K562 (cell line): ENCODE measurements around the gene SEC24A. TPM values are rescaled to one million over a fixed set of nuclear protein-coding genes. Genes with fewer than 3 reads are reported as not detected.

Experiments
- BRF1 ChIP-seq: IDR thresholded peaks from 3 replicates; pipeline ENCODE4 v1.6.1; 2011; ENCODE audit warnings: borderline replicate concordance, mild to moderate bottlenecking; ENCODE audit not compliant: insufficient read length; ENCODE audit errors: extremely low read depth
- CAMTA2 ChIP-seq: fragments of 250-450 bp; sonication (Bioruptor Pico); conservative IDR thresholded peaks from 2 replicates; pipeline ENCODE4 v1.5.1; 2022
- CCNT2 ChIP-seq: IDR thresholded peaks from 2 replicates; pipeline ENCODE4 v1.6.1; 2011; ENCODE audit warnings: borderline replicate concordance, low read depth, mild to moderate bottlenecking, moderate library complexity, mixed read lengths, low read length; ENCODE audit not compliant: insufficient read length; ENCODE audit errors: extremely low read depth
- CEBPG ChIP-seq, 3 experiments: fragments of 200-800 bp in 1 of 3; sonication (Bioruptor generic) in 1 of 3; sonication (generic) in 1 of 3; formaldehyde crosslinking in 1 of 3; IDR thresholded peaks in 2 of 3; conservative IDR thresholded peaks in 1 of 3; 2 replicates each; pipeline versions ENCODE4 v1.6.1 to v1.8.0; 2016 to 2022; ENCODE audit warnings: missing compliant biosample characterization in 2 of 3, missing genetic modification characterization in 2 of 3, mild to moderate bottlenecking in 1 of 3, missing genetic modification reagents in 1 of 3
- DACH1 ChIP-seq: fragments of 450-650 bp; IDR thresholded peaks from 2 replicates; pipeline ENCODE4 v1.6.1; 2018; ENCODE audit not compliant: partially characterized antibody
- DNMT1 ChIP-seq: fragments of 450-650 bp; IDR thresholded peaks from 2 replicates; pipeline ENCODE4 v1.6.1; 2016; ENCODE audit warnings: antibody characterized with exemption, mild to moderate bottlenecking
- GABPB1 ChIP-seq: sonication (generic); formaldehyde crosslinking; IDR thresholded peaks from 2 replicates; pipeline ENCODE4 v1.8.0; 2022; ENCODE audit warnings: mild to moderate bottlenecking, missing genetic modification reagents
- KAT2B ChIP-seq: IDR thresholded peaks from one replicate; pipeline ENCODE4 v1.6.1; 2012; ENCODE audit warnings: low read depth, mild to moderate bottlenecking, control low read depth, inconsistent platforms, low read length, moderate library complexity
- KAT8 ChIP-seq: fragments of 450-650 bp; IDR thresholded peaks from 2 replicates; pipeline ENCODE4 v1.6.1; 2016; ENCODE audit warnings: low read depth, mild to moderate bottlenecking
- KLF10 ChIP-seq: fragments of 250-450 bp; sonication (Bioruptor Pico); IDR thresholded peaks from 2 replicates; pipeline ENCODE4 v1.6.1; 2021; ENCODE audit warnings: matching md5 sums
- MTA3 ChIP-seq: fragments of 450-650 bp; formaldehyde crosslinking; IDR thresholded peaks from 2 replicates; pipeline ENCODE4 v1.6.1; 2017; ENCODE audit warnings: mild to moderate bottlenecking, borderline replicate concordance
- RBM15 ChIP-seq: fragments of 200-400 bp; formaldehyde crosslinking; IDR thresholded peaks from 2 replicates; pipeline ENCODE4 v1.6.1; 2018; ENCODE audit warnings: mild to moderate bottlenecking, low read length, moderate library complexity; ENCODE audit not compliant: insufficient read depth
- SIRT6 ChIP-seq: IDR thresholded peaks from one replicate; pipeline ENCODE4 v1.6.1; 2012; ENCODE audit warnings: low read depth, mild to moderate bottlenecking, control low read depth, inconsistent platforms, low read length, moderate library complexity
- SLC30A9 ChIP-seq: fragments of 250-450 bp; sonication (Bioruptor Pico); IDR thresholded peaks from 2 replicates; pipeline ENCODE4 v1.8.0; 2022; ENCODE audit warnings: mild to moderate bottlenecking, moderate library complexity
- SOX6 ChIP-seq: fragments of 450-650 bp; IDR thresholded peaks from 2 replicates; pipeline ENCODE4 v1.6.1; 2014; ENCODE audit warnings: mild to moderate bottlenecking
- SRSF1 ChIP-seq: fragments of 200-400 bp; formaldehyde crosslinking; IDR thresholded peaks from 2 replicates; pipeline ENCODE4 v1.6.1; 2017; ENCODE audit warnings: mild to moderate bottlenecking, low read depth, low read length, moderate library complexity
- YY1 ChIP-seq, 3 experiments: IDR thresholded peaks; 2 replicates each; pipeline ENCODE4 v1.6.1; 2011; ENCODE audit warnings: low read length in 2 of 3, mild to moderate bottlenecking in 2 of 3, moderate library complexity in 2 of 3, borderline replicate concordance in 1 of 3, control low read depth in 1 of 3, low read depth in 1 of 3; ENCODE audit not compliant: insufficient read depth in 3 of 3, insufficient replicate concordance in 2 of 3, control insufficient read depth in 1 of 3, insufficient read length in 1 of 3; ENCODE audit errors: extremely low read depth in 1 of 3
- ZC3H11A ChIP-seq: IDR thresholded peaks from 2 replicates; pipeline ENCODE4 v1.6.1; 2012; ENCODE audit warnings: low read depth, low read length, improper control_type of control experiment
- ZFX ChIP-seq: sonication (generic); formaldehyde crosslinking; IDR thresholded peaks from 2 replicates; pipeline ENCODE4 v1.8.0; 2022; ENCODE audit warnings: mild to moderate bottlenecking, missing genetic modification reagents, moderate library complexity
- ZNF695 ChIP-seq: fragments of 450-650 bp; formaldehyde crosslinking; IDR thresholded peaks from 2 replicates; pipeline ENCODE4 v1.4.0; 2020; ENCODE audit warnings: mild to moderate bottlenecking, moderate library complexity
- polyA plus RNA-seq, 8 experiments: library from polyadenylated mRNA; depleted of rRNA in 4 of 8; stranded (reverse) in 5 of 8; unstranded in 3 of 8; fragments of >200 nt; fragmentation: Nextera tagmentation in 2 of 8; fragmentation: Illumina TruSeq in 1 of 8; extraction: Ambion mirVana in 2 of 8; extraction: Trizol in 1 of 8; gene quantifications; 2 replicates each; pipeline versions ENCODE4 v1.2.1 to v1.2.3, GENCODE V29; 2011 to 2014; ENCODE audit warnings: inconsistent platforms in 1 of 8, missing spikeins in 1 of 8
- total RNA-seq, 7 experiments: library from RNA; depleted of rRNA in 6 of 7; stranded (reverse); fragments of >200 nt in 6 of 7; fragmentation: Illumina TruSeq in 2 of 7; extraction: Trizol in 2 of 7; gene quantifications; 2 replicates each; pipeline versions ENCODE4 v1.2.1 to v1.2.3, GENCODE V29; 2011 to 2021; ENCODE audit warnings: low replicate concordance in 1 of 7
- TF ChIP-seq, protein P1 (sequence below): sonication (generic); formaldehyde crosslinking; IDR thresholded peaks from 2 replicates; pipeline ENCODE4 v1.9.0; 2022; ENCODE audit warnings: mild to moderate bottlenecking, missing genetic modification reagents
- TF ChIP-seq, protein P2 (sequence below): sonication (generic); formaldehyde crosslinking; IDR thresholded peaks from 2 replicates; pipeline ENCODE4 v1.8.1; 2023; ENCODE audit warnings: mild to moderate bottlenecking, missing genetic modification reagents
- TF ChIP-seq, protein P3 (sequence below): fragments of 450-650 bp; IDR thresholded peaks from 2 replicates; pipeline ENCODE4 v1.6.1; 2016; ENCODE audit warnings: missing biosample characterization, missing genetic modification characterization
- TF ChIP-seq, protein P4 (sequence below): fragments of 450-650 bp; formaldehyde crosslinking; IDR thresholded peaks from 2 replicates; pipeline ENCODE4 v1.4.0; 2022; ENCODE audit warnings: missing genetic modification characterization

Gene SEC24A
- total and polyA plus RNA-seq, 9 of the 15 experiments (the other 6 are each of a cell fraction or from before 2014, with no cell fraction given), result 7.9 to 36.5 (median 17.5) TPM

DNA sequence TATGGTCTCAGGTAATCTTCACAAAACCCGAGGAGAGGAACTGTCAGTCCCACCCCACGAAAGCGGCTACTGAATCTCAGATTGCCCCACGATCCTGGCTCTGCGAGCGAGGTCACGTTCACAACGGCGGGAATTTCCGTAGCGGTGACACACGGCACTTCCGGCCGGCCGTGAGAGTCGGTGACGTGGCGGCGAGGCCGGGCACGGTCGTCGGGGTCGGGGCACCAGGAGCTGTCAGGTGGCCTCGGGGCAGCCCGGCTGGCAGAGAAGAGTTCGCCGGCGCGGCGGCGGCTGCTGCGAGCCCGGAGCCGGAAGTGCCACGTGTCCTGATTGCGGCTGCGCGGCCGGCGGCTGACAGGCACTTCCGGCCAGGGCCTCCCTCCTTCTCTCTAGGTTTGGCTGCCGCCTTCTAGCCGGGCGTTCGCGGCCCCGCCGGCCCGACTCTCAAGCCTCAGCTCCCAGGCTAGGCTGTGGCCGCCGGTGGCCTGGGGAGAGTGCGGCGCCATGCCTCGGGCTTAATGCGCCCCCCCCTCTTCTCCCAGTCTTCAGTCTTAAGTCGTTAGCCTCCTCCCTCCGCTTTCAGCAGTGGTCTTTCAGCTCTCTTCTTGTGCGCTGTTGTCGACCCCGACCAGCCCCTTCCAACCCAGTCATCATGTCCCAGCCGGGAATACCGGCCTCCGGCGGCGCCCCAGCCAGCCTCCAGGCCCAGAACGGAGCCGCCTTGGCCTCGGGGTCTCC is at the start of gene SEC24A (continued):
- TF ChIP-seq YY1 (IDR thresholded peaks at IDR 0.05; ENCODE audit: borderline replicate concordance in 1 of 3, control insufficient read depth in 1 of 3, extremely low read depth in 1 of 3, insufficient read depth in 3 of 3, insufficient read length in 1 of 3, insufficient replicate concordance in 2 of 3, low read depth in 1 of 3, low read length in 2 of 3) (peak in 2 of 3 experiments; percentile 61 to 71), DACH1 (no peak), SRSF1 (no peak), KAT2B (no peak), SOX6 (0 out of 2 replicates have a peak, but pooled peaks have one; percentile 56), ZNF695 (CRISPR knock-in tag) (no peak), CAMTA2 (CRISPR knock-in tag) (no peak), CCNT2 (peak; percentile 73), SIRT6 (no peak), SLC30A9 (CRISPR knock-in tag) (no peak), GABPB1 (CRISPR knock-in tag) (peak; percentile 98), KLF10 (CRISPR knock-in tag) (no peak), ZFX (CRISPR knock-in tag) (peak; percentile 92), ZC3H11A (no peak), RBM15 (no peak), DNMT1 (no peak), CEBPG (CRISPR knock-in tag; IDR thresholded peaks at IDR 0.05) (0 out of 2 replicates have a peak, but pooled peaks have one; percentile 48), CEBPG (tag; conservative IDR thresholded peaks at IDR 0.05 in 1 of 2, IDR thresholded peaks at IDR 0.05 in 1 of 2) (no peak), MTA3 (peak; percentile 94), BRF1 (no peak), KAT8 (no peak)
- TF ChIP-seq, protein P1, sequence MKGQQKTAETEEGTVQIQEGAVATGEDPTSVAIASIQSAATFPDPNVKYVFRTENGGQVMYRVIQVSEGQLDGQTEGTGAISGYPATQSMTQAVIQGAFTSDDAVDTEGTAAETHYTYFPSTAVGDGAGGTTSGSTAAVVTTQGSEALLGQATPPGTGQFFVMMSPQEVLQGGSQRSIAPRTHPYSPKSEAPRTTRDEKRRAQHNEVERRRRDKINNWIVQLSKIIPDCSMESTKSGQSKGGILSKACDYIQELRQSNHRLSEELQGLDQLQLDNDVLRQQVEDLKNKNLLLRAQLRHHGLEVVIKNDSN (CRISPR knock-in tag), result peak; percentile 76
- TF ChIP-seq, protein P2, sequence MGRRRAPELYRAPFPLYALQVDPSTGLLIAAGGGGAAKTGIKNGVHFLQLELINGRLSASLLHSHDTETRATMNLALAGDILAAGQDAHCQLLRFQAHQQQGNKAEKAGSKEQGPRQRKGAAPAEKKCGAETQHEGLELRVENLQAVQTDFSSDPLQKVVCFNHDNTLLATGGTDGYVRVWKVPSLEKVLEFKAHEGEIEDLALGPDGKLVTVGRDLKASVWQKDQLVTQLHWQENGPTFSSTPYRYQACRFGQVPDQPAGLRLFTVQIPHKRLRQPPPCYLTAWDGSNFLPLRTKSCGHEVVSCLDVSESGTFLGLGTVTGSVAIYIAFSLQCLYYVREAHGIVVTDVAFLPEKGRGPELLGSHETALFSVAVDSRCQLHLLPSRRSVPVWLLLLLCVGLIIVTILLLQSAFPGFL, result no peak
- TF ChIP-seq, protein P3, sequence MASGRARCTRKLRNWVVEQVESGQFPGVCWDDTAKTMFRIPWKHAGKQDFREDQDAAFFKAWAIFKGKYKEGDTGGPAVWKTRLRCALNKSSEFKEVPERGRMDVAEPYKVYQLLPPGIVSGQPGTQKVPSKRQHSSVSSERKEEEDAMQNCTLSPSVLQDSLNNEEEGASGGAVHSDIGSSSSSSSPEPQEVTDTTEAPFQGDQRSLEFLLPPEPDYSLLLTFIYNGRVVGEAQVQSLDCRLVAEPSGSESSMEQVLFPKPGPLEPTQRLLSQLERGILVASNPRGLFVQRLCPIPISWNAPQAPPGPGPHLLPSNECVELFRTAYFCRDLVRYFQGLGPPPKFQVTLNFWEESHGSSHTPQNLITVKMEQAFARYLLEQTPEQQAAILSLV (tag), result no peak
- TF ChIP-seq, protein P4, sequence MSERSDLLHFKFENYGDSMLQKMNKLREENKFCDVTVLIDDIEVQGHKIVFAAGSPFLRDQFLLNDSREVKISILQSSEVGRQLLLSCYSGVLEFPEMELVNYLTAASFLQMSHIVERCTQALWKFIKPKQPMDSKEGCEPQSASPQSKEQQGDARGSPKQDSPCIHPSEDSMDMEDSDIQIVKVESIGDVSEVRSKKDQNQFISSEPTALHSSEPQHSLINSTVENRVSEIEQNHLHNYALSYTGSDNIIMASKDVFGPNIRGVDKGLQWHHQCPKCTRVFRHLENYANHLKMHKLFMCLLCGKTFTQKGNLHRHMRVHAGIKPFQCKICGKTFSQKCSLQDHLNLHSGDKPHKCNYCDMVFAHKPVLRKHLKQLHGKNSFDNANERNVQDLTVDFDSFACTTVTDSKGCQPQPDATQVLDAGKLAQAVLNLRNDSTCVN (CRISPR knock-in tag), result no peak
